Panc1 (cell line): ENCODE data around the gene GSG1L.

ENCODE experiments used
- CTCF ChIP-seq: fragments of 450-650 bp; IDR thresholded peaks from 2 replicates; pipeline ENCODE4 v1.5.1; 2017; ENCODE audit warnings: mild to moderate bottlenecking
- POLR2AphosphoS5 ChIP-seq: IDR thresholded peaks from 2 replicates; pipeline ENCODE4 v1.6.1; 2012; ENCODE audit warnings: mild to moderate bottlenecking, low read depth, low read length, moderate library complexity
- REST ChIP-seq, 2 experiments: IDR thresholded peaks; 2 replicates each; pipeline ENCODE4 v1.6.1; 2011 to 2012; ENCODE audit warnings: low read depth in 2 of 2, control low read depth in 1 of 2, low read length in 1 of 2, mild to moderate bottlenecking in 1 of 2, moderate library complexity in 1 of 2; ENCODE audit not compliant: insufficient read depth in 1 of 2
- SIN3A ChIP-seq: IDR thresholded peaks from 2 replicates; pipeline ENCODE4 v1.6.1; 2012; ENCODE audit warnings: low read depth, mild to moderate bottlenecking, low read length, moderate library complexity, borderline replicate concordance; ENCODE audit not compliant: insufficient read depth
- TCF7L2 ChIP-seq: IDR thresholded peaks from 2 replicates; pipeline ENCODE4 v1.6.1; 2011; ENCODE audit warnings: mild to moderate bottlenecking, low read depth, low read length, inconsistent platforms

- TF ChIP-seq POLR2AphosphoS5 = no peak
- no peak for TF ChIP-seq CTCF
- no peak for TF ChIP-seq TCF7L2
- TF ChIP-seq REST (IDR thresholded peaks at IDR 0.05; ENCODE audit: insufficient read depth in 1 of 2, low read depth in 2 of 2, low read length in 1 of 2) = no peak
- no peak for TF ChIP-seq SIN3A
These were observed 35.7 kb upstream of the GSG1L start for GRCh38 chr16:28098959-28099945.
